ENCODE results near the gene GCLM. TPM values are rescaled to one million over a fixed set of nuclear protein-coding genes. Genes with fewer than 3 reads are reported as not detected.

The GCLM gene
- total and polyA plus RNA-seq, 9 of the 15 experiments (the other 6 are each of a cell fraction or from before 2014, with no cell fraction given) = 9.3 to 71.6 (median 24.5) TPM

- no peak for TF ChIP-seq MGA (IDR thresholded peaks at IDR 0.05)
- TF ChIP-seq CSDE1 (IDR thresholded peaks at IDR 0.05) = no peak
- TF ChIP-seq ARNT (IDR thresholded peaks at IDR 0.05) = 0 out of 4 replicates have a peak, but pooled peaks of 1 of the 2 experiments have one; percentile 18
- TF ChIP-seq GTF2F1 (IDR thresholded peaks at IDR 0.05; ENCODE audit: low read depth, low read length) = no peak
- TF ChIP-seq BRCA1 (IDR thresholded peaks at IDR 0.05) = no peak
- TF ChIP-seq BRCA1 (CRISPR knock-in tag; IDR thresholded peaks at IDR 0.05) = no peak
- TF ChIP-seq TRIM25 (IDR thresholded peaks at IDR 0.05; ENCODE audit: borderline replicate concordance) = no peak
- peak in 1 of 2 experiments; percentile 59; a peak in 2 of 4 replicates for TF ChIP-seq MNT (conservative IDR thresholded peaks at IDR 0.05)
- TF ChIP-seq MTF1 (CRISPR knock-in tag; IDR thresholded peaks at IDR 0.05; ENCODE audit: borderline replicate concordance) = no peak
- TF ChIP-seq CREB3 (tag; conservative IDR thresholded peaks at IDR 0.05; ENCODE audit: low read depth) = no peak
These were observed at the start of gene GCLM (continued) for GRCh38 chr1:93909146-93910050.

Measured in K562 (cell line).